ENCODE data around the gene AUTS2.

Gene AUTS2

DNA sequence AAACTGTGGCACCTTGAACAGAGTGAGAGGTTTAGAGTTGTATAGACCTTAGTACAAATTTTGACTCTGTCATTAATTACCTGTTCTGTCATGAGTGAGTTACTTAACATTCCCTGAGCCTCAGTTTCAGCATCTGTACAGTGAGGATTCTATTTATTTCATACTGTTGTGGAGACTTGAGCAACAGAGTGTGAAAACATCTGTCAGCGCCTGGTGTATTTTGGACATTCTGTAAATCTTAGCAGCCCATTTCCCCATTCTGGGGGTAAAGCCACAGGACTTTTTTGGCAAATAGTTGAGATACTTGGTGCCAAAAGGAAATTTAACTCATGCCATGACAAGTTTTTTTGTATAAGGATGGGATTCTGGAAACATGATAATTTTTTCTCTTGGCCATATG is 94.8 kb downstream of the AUTS2 start:
- no peak for DNase-seq (ENCODE audit: low read depth)
- no peak overlapping the region for H3K4me3 ChIP-seq (ENCODE audit: low read depth, low read length)
- TF ChIP-seq, protein P1, sequence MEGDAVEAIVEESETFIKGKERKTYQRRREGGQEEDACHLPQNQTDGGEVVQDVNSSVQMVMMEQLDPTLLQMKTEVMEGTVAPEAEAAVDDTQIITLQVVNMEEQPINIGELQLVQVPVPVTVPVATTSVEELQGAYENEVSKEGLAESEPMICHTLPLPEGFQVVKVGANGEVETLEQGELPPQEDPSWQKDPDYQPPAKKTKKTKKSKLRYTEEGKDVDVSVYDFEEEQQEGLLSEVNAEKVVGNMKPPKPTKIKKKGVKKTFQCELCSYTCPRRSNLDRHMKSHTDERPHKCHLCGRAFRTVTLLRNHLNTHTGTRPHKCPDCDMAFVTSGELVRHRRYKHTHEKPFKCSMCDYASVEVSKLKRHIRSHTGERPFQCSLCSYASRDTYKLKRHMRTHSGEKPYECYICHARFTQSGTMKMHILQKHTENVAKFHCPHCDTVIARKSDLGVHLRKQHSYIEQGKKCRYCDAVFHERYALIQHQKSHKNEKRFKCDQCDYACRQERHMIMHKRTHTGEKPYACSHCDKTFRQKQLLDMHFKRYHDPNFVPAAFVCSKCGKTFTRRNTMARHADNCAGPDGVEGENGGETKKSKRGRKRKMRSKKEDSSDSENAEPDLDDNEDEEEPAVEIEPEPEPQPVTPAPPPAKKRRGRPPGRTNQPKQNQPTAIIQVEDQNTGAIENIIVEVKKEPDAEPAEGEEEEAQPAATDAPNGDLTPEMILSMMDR (IDR thresholded peaks at IDR 0.05; ENCODE audit: control insufficient read depth, extremely low read depth, insufficient read depth): no peak

DNA sequence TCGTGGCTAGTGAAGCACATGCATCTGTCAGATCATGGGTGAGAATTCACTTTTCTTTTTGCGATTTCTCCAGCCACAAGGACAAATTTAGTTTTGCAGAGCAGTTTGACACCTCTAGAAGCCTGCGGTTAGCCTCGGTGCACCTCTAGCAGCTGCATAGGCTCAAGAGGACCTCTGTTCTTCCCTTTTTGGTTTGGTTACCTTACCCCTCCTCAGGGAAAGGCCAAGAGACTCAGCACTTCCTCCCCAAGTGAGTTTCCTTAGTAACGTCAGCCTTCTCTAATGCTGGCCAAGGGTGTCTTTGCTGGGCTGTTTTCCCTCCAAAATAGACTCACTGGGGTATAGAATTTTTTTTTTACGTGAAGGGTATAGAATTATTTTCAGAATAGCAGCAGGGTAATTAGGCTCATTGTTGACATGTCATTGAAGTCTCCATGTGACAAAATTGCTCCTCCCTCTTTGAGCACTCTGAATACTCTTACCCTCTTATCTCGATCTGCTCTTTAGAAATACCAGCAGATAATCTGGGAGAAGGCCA is 97.8 kb downstream of the AUTS2 start:
- no peak overlapping the region for H3K4me3 ChIP-seq (ENCODE audit: low read depth, low read length)
- TF ChIP-seq, protein P1 (IDR thresholded peaks at IDR 0.05; ENCODE audit: control insufficient read depth, extremely low read depth, insufficient read depth): no peak
- DNase-seq (ENCODE audit: low read depth): no peak

DNA sequence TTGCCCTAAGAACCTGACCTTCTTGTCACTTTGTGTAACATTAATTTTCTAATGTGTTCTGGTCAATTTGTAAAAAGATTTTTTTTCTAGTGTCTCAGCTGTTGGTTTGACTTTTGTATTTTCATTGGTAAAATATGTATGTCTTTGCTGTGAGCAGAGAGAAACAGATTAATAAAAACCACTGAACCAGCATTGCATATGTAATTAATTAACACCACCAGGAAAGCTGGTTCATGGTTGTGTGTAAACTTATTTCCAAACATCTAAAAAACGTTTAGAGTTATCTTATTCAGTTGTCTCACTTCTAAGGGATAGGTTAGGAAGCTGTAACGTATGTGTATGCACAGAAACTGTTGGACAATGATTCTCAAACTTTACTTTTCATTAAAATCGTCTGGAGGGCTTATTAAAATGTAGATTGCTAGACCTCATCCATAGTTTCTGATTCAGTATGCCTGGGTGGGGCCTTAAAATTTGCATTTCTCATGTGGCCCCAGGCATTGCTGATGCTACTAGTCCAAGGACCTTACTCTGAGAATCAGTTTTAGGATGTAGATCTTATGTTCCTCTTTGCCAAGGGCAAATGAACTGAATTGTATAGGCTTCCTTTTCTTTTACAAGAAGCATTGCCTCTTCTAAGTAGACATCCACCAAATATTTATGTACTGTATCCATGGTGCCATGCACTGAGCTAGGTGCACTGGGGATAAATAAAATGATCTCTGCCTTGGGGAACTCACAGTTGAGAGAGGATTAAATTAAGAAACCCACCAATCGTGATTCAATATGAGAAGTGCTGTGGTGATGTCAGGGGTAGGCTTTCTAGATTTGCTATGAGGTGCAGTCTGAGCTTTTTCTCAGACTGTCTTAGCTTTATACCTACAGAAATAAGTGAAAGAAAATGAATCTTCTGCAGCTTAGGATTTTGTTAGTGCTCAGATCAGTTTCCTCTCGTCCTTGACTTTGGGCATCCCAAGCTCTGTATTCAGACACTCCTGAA is 98.7 kb downstream of the AUTS2 start:
- TF ChIP-seq, protein P1 (IDR thresholded peaks at IDR 0.05; ENCODE audit: control insufficient read depth, extremely low read depth, insufficient read depth): no peak
- H3K4me3 ChIP-seq (ENCODE audit: low read depth, low read length): no peak overlapping the region
- no peak for DNase-seq (ENCODE audit: low read depth)

DNA sequence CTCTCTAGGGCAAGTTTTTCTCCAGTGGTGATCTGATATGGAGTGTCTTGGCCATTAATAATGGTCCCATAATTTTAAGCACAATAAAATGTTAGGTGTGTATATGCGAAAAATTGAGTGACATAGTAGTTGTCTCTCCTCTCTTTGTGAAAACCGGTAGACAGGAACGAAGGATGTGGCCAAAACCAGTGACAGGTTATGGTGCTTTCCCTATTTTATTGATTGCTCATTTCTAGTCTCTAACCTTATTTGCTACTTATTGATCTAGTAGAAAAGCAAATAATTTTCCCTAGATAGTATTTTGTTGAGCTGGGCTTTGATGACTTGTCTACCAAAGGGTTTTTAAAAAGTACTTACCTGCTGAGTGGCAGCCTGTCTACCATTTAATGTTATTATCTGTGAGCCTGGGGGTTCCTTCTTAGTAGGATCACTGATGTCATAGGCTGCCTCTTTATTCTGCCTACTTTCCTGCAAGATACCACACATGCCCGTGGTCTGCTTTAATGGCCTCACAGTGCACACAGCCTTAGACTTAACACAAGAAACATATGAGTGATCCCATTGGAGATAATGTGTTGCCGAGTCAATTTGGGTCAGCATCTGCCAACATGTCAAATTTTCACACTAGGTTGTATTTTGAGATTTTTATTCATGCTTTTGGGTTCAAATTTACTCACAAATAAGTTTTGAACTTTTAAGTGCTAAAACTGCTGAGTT is 100.0 kb downstream of the AUTS2 start:
- H3K4me3 ChIP-seq (ENCODE audit: low read depth, low read length): no peak overlapping the region
- TF ChIP-seq, protein P1 (IDR thresholded peaks at IDR 0.05; ENCODE audit: control insufficient read depth, extremely low read depth, insufficient read depth): no peak
- no peak for DNase-seq (ENCODE audit: low read depth)

DNA sequence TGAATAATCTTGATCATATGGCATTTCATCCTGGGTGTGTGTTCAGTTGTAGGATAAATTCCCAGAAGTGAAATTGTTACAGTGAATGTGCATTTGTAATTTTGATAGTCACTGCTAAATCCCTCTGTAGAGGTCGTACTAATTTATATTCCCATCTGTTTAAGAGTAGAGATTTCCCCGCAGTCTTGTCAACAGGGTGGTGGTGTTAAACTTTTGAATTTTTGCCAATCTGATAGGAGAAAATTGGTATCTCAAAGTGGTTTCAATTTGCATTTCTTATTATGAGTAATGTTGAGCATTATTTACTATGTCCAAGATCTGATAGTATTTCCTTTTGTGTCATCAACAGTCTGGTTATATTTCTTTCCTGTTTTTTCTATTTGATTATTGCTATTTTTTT is 101.7 kb downstream of the AUTS2 start:
- H3K4me3 ChIP-seq (ENCODE audit: low read depth, low read length): no peak overlapping the region
- DNase-seq (ENCODE audit: low read depth): no peak
- TF ChIP-seq, protein P1 (IDR thresholded peaks at IDR 0.05; ENCODE audit: control insufficient read depth, extremely low read depth, insufficient read depth): no peak

DNA sequence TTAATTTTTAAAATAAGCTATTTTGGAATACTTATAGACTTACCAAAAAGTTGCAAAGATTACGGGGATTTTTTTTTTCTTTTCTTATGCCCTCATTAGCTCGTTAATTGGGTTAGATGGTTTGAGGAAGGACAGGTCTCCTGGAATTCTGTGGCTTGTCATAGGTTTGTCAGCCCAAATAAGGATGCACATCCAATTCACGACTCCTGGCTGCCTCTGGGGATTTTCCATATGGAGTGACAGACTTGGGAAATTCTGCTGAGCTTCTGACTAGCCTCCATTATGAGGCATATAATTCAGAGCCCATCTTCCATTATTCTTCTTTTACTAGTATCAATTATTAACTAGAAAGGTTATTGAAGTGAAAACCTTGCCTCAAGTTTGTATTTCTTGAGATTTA is 102.1 kb downstream of the AUTS2 start:
- no peak for DNase-seq (ENCODE audit: low read depth)
- no peak overlapping the region for H3K4me3 ChIP-seq (ENCODE audit: low read depth, low read length)
- TF ChIP-seq, protein P1 (IDR thresholded peaks at IDR 0.05; ENCODE audit: control insufficient read depth, extremely low read depth, insufficient read depth): no peak

Measured in LNCaP clone FGC (cell line).